A673 (cell line): ENCODE results near the gene BMP4.

Experiments
- CTCF ChIP-seq: fragments of 300-800, 200-600 bp; sonication (generic); conservative IDR thresholded peaks from 2 replicates; pipeline ENCODE4 v1.5.1; 2017; ENCODE audit warnings: low read depth, mild to moderate bottlenecking, antibody characterized with exemption, low read length, moderate library complexity, mixed read lengths
- EZH2 ChIP-seq: fragments of 200-600 bp; sonication (generic); IDR thresholded peaks from 2 replicates; pipeline ENCODE4 v1.6.1; 2017; ENCODE audit warnings: borderline replicate concordance, low read depth, mild to moderate bottlenecking, mixed read lengths, antibody characterized with exemption, low read length; ENCODE audit not compliant: poor library complexity, severe bottlenecking

- no peak for TF ChIP-seq CTCF
- TF ChIP-seq EZH2: no peak
Measured at GRCh38 chr14:53943751-53944083, 12.9 kb downstream of the BMP4 start.
